ENCODE measurements around the gene ADGRG3. TPM values are rescaled to one million over a fixed set of nuclear protein-coding genes. Genes with fewer than 3 reads are reported as not detected.

Gene ADGRG3, protein sequence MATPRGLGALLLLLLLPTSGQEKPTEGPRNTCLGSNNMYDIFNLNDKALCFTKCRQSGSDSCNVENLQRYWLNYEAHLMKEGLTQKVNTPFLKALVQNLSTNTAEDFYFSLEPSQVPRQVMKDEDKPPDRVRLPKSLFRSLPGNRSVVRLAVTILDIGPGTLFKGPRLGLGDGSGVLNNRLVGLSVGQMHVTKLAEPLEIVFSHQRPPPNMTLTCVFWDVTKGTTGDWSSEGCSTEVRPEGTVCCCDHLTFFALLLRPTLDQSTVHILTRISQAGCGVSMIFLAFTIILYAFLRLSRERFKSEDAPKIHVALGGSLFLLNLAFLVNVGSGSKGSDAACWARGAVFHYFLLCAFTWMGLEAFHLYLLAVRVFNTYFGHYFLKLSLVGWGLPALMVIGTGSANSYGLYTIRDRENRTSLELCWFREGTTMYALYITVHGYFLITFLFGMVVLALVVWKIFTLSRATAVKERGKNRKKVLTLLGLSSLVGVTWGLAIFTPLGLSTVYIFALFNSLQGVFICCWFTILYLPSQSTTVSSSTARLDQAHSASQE
- total RNA-seq (1.8 TPM), polyA plus RNA-seq (ENCODE audit: insufficient read depth, low read depth, low replicate concordance) (0.17 TPM)
- long read RNA-seq, donor 1: 0 reads
- long read RNA-seq, donor 2: 0 reads
- long read RNA-seq, donor 3: 0 reads
- long read RNA-seq, donor 4: 0 reads
- long read RNA-seq, donor 5: 0 reads
- long read RNA-seq, donor 6: 0 reads
- long read RNA-seq, donor 7: 0 reads
- long read RNA-seq, donor 8: 0 reads
- long read RNA-seq, donor 9: 0 reads
- long read RNA-seq, donor 10: 0 reads

DNA sequence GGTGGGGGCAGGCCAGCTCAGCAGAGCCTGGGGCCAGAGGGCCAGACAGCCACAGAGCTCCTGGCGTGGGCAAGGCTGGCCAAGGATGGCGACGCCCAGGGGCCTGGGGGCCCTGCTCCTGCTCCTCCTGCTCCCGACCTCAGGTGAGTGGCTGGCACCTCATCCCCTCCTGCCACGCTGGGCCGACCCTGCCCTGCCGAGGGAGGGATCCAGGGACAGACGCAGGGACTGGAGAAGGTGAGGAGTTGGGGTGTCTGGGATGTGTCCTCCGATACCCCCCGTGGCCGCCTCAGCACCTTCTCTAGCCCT, at the start of gene ADGRG3:
ADGRG3 (plus strand) TSS at position 44 of the 309 bp plus-strand sequence; CDS start at position 86, 42 bp downstream.
- no peak within 1 kb of the TSS for H3K4me3 ChIP-seq (ENCODE audit: low read length in 3 of 3)
- no peak within 1 kb of the TSS for H3K9ac ChIP-seq (ENCODE audit: low read length in 3 of 3)
- H3K4me1 ChIP-seq (ENCODE audit: control insufficient read depth in 2 of 3, insufficient read depth in 2 of 3, low read depth in 1 of 3, low read length in 3 of 3): no peaks in the 10 kb centered on the region
- FAIRE-seq (no peak), DNase-seq (peak in 1 of 5 donors; percentile 54)
- H3K27me3 ChIP-seq (ENCODE audit: control insufficient read depth, insufficient read depth, low read length): no peaks in the 10 kb centered on the region
- TF ChIP-seq, protein P1, sequence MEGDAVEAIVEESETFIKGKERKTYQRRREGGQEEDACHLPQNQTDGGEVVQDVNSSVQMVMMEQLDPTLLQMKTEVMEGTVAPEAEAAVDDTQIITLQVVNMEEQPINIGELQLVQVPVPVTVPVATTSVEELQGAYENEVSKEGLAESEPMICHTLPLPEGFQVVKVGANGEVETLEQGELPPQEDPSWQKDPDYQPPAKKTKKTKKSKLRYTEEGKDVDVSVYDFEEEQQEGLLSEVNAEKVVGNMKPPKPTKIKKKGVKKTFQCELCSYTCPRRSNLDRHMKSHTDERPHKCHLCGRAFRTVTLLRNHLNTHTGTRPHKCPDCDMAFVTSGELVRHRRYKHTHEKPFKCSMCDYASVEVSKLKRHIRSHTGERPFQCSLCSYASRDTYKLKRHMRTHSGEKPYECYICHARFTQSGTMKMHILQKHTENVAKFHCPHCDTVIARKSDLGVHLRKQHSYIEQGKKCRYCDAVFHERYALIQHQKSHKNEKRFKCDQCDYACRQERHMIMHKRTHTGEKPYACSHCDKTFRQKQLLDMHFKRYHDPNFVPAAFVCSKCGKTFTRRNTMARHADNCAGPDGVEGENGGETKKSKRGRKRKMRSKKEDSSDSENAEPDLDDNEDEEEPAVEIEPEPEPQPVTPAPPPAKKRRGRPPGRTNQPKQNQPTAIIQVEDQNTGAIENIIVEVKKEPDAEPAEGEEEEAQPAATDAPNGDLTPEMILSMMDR (IDR thresholded peaks at IDR 0.05; ENCODE audit: borderline replicate concordance, extremely low read depth, insufficient read depth): no peak
- intact Hi-C loops (cut with DNase I): no loop called here
- H3K9me3 ChIP-seq (ENCODE audit: control insufficient read depth in 2 of 3, insufficient read depth in 1 of 3, low read length in 3 of 3): no peaks in the 10 kb centered on the region
- H3K27ac ChIP-seq (ENCODE audit: low read depth in 2 of 2, low read length in 2 of 2): no peak within 1 kb of the TSS
- peaks cover 0 to 18% (median 13%) of the 10 kb centered on the region in 3 donors for H3K36me3 ChIP-seq (ENCODE audit: control insufficient read depth in 2 of 3, insufficient read depth in 3 of 3, low read length in 3 of 3)

DNA sequence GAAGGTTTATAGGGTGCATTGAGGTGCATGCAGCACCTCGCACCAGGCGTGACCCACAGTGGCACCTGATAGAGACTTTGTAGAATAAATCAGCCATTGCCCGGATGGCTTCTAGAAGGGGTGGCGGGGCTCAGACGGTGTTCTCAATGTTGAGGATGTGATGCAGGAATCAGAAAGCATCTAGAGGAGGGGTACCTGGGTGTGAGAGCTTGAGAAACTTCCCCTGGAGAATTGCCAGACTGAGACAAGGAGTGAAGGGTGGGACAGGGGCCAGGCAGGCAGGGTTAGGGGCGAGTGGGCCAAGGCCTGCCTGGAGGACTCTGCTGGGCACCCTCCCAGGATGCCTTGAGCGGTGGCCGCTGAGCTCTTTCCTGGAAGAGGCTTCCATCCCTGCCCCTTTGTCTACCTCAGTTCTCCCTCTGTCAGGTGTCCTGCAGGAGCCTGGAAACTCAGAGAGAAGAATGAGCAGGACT, 48.9 kb upstream of the ADGRG3 start:
- H3K36me3 ChIP-seq (ENCODE audit: control insufficient read depth in 2 of 3, insufficient read depth in 3 of 3, low read length in 3 of 3): peaks cover 0 to 5% (median 0%) of the 10 kb centered on the region in 3 donors
- H3K9me3 ChIP-seq (ENCODE audit: control insufficient read depth in 2 of 3, insufficient read depth in 1 of 3, low read length in 3 of 3): no peaks in the 10 kb centered on the region
- H3K4me3 ChIP-seq (ENCODE audit: low read length in 3 of 3): peak overlapping the region in 1 of 3 donors; percentile 73
- peak overlapping the region; percentile 91 to 99 for H3K27ac ChIP-seq (ENCODE audit: low read depth in 2 of 2, low read length in 2 of 2)
- no peaks in the 10 kb centered on the region for H3K27me3 ChIP-seq (ENCODE audit: control insufficient read depth, insufficient read depth, low read length)
- intact Hi-C loops (cut with DNase I): no loop called here
- peaks cover 2 to 48% (median 46%) of the 10 kb centered on the region in 3 donors for H3K4me1 ChIP-seq (ENCODE audit: control insufficient read depth in 2 of 3, insufficient read depth in 2 of 3, low read depth in 1 of 3, low read length in 3 of 3)
- FAIRE-seq (no peak), DNase-seq (peak in 1 of 5 donors; percentile 62)
- peak overlapping the region in 2 of 3 donors; percentile 49 to 74 for H3K9ac ChIP-seq (ENCODE audit: low read length in 3 of 3)
- TF ChIP-seq, protein P1 (IDR thresholded peaks at IDR 0.05; ENCODE audit: borderline replicate concordance, extremely low read depth, insufficient read depth): no peak

DNA sequence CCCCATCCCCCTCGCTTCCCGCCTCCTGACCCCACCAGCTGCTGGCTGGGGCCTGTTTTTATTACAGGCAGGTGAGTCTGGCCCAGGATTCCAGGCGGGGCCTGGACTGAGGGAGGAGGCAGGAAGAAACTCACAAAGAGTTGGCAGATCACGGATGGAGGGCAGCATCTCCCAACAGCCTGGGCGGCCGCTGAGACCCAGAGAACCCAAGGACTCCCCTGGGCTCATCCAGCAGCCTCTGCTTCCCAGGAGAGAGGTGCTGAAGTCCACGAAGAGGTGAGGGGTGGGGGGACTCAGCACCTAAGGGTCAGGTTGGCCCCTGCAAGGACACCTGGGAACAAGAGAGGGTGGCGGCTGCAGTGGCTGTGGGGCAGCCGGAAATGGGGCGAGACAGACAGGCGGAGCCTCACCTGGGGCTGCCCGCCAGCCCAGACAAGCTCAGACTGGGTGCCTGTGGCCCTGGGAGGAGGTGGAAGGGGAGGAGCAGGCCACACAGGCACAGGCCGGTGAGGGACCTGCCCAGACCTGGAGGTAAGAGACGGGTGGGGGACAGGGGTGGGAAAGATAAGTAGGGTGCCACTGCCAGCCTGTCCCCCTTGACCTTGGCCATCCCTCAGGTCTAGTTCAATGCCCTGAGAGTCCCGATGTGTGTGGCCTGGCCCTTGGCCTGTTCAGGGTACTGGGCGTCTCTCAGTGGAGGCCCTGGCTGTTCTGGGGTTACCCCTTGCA, 48.3 kb upstream of the ADGRG3 start:
- H3K36me3 ChIP-seq (ENCODE audit: control insufficient read depth in 2 of 3, insufficient read depth in 3 of 3, low read length in 3 of 3): peaks cover 0 to 5% (median 0%) of the 10 kb centered on the region in 3 donors
- FAIRE-seq (no peak), DNase-seq (peak; percentile 80 to 94 (median 84))
- peak overlapping the region in 2 of 3 donors; percentile 58 to 73 for H3K4me3 ChIP-seq (ENCODE audit: low read length in 3 of 3)
- H3K9me3 ChIP-seq (ENCODE audit: control insufficient read depth in 2 of 3, insufficient read depth in 1 of 3, low read length in 3 of 3): no peaks in the 10 kb centered on the region
- peak overlapping the region in 2 of 3 donors; percentile 74 to 78 for H3K9ac ChIP-seq (ENCODE audit: low read length in 3 of 3)
- intact Hi-C loops (cut with DNase I): no loop called here
- TF ChIP-seq, protein P1 (IDR thresholded peaks at IDR 0.05; ENCODE audit: borderline replicate concordance, extremely low read depth, insufficient read depth): no peak
- peaks cover 2 to 54% (median 52%) of the 10 kb centered on the region in 3 donors for H3K4me1 ChIP-seq (ENCODE audit: control insufficient read depth in 2 of 3, insufficient read depth in 2 of 3, low read depth in 1 of 3, low read length in 3 of 3)
- H3K27me3 ChIP-seq (ENCODE audit: control insufficient read depth, insufficient read depth, low read length): no peaks in the 10 kb centered on the region
- H3K27ac ChIP-seq (ENCODE audit: low read depth in 2 of 2, low read length in 2 of 2): peak overlapping the region; percentile 91 to 99

Data from kidney (tissue), 22 donors.